IMR-90 (cell line): ENCODE results near the gene TMEM60. TPM values are rescaled to one million over a fixed set of nuclear protein-coding genes. Genes with fewer than 3 reads are reported as not detected.

Source experiments
- ATAC-seq: fragments of 200-7000 bp; cut with Tn5 transposase; 2 replicates; pipeline ENCODE4 v1.9.1; 2020; ENCODE audit warnings: low read depth, mild to moderate bottlenecking, moderate library complexity
- BruUV-seq: library from RNA; stranded (reverse); fragments of 400-500 nt; replicated peaks from 2 replicates; lab custom pipeline; 2021; lab: Mats Ljungman, UMichigan
- CTCF ChIA-PET: fragments of 300-600 bp; formaldehyde crosslinking; extraction: SDS; loops from one replicate; lab custom pipeline; 2021; ENCODE audit warnings: antibody characterized with exemption; lab: Yijun Ruan, JAX
- POLR2A ChIA-PET: fragments of 300-600 bp; sonication (Branson Sonifier 250); formaldehyde crosslinking; loops from one replicate; lab custom pipeline; 2022; ENCODE audit warnings: antibody characterized with exemption; ENCODE audit not compliant: unreplicated experiment; lab: Charles Lee
- DNase-seq: peaks from one replicate; pipeline ENCODE4 v3.0.0; 2013
- H2AFZ ChIP-seq: replicated peaks from 2 replicates; pipeline ENCODE3; 2013; ENCODE audit warnings: low read length, mild to moderate bottlenecking; ENCODE audit not compliant: poor library complexity
- H2AK5ac ChIP-seq: 2 replicates; pipeline ENCODE4 v1.6.1; 2013; ENCODE audit warnings: low read depth, low read length, inconsistent platforms
- H2AK9ac ChIP-seq: replicated peaks from 2 replicates; pipeline ENCODE3; 2013; ENCODE audit warnings: mild to moderate bottlenecking, low read depth, low read length, moderate library complexity; ENCODE audit not compliant: poor library complexity
- H2BK120ac ChIP-seq: 2 replicates; pipeline ENCODE4 v1.6.1; 2013; ENCODE audit warnings: low read depth, low read length, inconsistent platforms
- H2BK15ac ChIP-seq: 3 replicates; pipeline ENCODE4 v1.6.1; 2013; ENCODE audit warnings: low read depth, low read length, inconsistent platforms
- H2BK20ac ChIP-seq: 2 replicates; pipeline ENCODE4 v1.6.1; 2013; ENCODE audit warnings: low read depth, mild to moderate bottlenecking, inconsistent platforms, low read length, moderate library complexity
- H2BK5ac ChIP-seq: 2 replicates; pipeline ENCODE4 v1.6.1; 2013; ENCODE audit warnings: mild to moderate bottlenecking, low read depth, low read length, inconsistent platforms; ENCODE audit not compliant: poor library complexity, severe bottlenecking
- H3K14ac ChIP-seq: replicated peaks from 2 replicates; pipeline ENCODE4 v1.6.1; 2013; ENCODE audit warnings: low read depth, low read length, inconsistent platforms
- H3K18ac ChIP-seq: 2 replicates; pipeline ENCODE4 v1.6.1; 2013; ENCODE audit warnings: low read depth, low read length, control low read depth
- H3K23ac ChIP-seq: 2 replicates; pipeline ENCODE4 v1.6.1; 2013; ENCODE audit warnings: low read depth, low read length, inconsistent platforms
- H3K27ac ChIP-seq: 2 replicates; pipeline ENCODE4 v1.5.1; 2013; ENCODE audit warnings: mild to moderate bottlenecking, control low read depth, low read length; ENCODE audit not compliant: insufficient read depth
- H3K27me3 ChIP-seq: 2 replicates; pipeline ENCODE4 v1.6.1; 2013; ENCODE audit warnings: low read length; ENCODE audit not compliant: control insufficient read depth, insufficient read depth
- H3K36me3 ChIP-seq: 2 replicates; pipeline ENCODE4 v1.6.1; 2013; ENCODE audit warnings: low read length, mixed read lengths; ENCODE audit not compliant: control insufficient read depth, insufficient read depth
- H3K4ac ChIP-seq: 2 replicates; pipeline ENCODE4 v1.6.1; 2013; ENCODE audit warnings: low read depth, low read length, inconsistent platforms
- H3K4me1 ChIP-seq: 2 replicates; pipeline ENCODE4 v1.6.1; 2013; ENCODE audit warnings: low read length, mixed read lengths; ENCODE audit not compliant: control insufficient read depth, insufficient read depth
- H3K4me2 ChIP-seq: 2 replicates; pipeline ENCODE4 v1.6.1; 2013; ENCODE audit warnings: low read depth, mild to moderate bottlenecking, control low read depth, low read length, moderate library complexity
- H3K4me3 ChIP-seq: 2 replicates; pipeline ENCODE4 v1.5.1; 2013; ENCODE audit warnings: low read depth, mild to moderate bottlenecking, control low read depth, low read length, moderate library complexity; ENCODE audit not compliant: insufficient read depth
- H3K56ac ChIP-seq: 2 replicates; pipeline ENCODE4 v1.6.1; 2013; ENCODE audit warnings: low read length, inconsistent platforms; ENCODE audit not compliant: insufficient read depth; ENCODE audit errors: extremely low read depth
- H3K79me1 ChIP-seq, 2 experiments: 2 replicates each; pipeline ENCODE4 v1.6.1; 2013; ENCODE audit warnings: low read length in 2 of 2, inconsistent platforms in 1 of 2, low read depth in 1 of 2
- H3K9ac ChIP-seq: 2 replicates; pipeline ENCODE4 v1.6.1; 2013; ENCODE audit warnings: low read depth, low read length, control low read depth
- H3K9me1 ChIP-seq: 2 replicates; pipeline ENCODE4 v1.6.1; 2013; ENCODE audit warnings: low read length, inconsistent platforms; ENCODE audit not compliant: insufficient read depth
- H3K9me3 ChIP-seq: 2 replicates; pipeline ENCODE4 v1.6.1; 2013; ENCODE audit warnings: low read length; ENCODE audit not compliant: control insufficient read depth, insufficient read depth
- H4K20me1 ChIP-seq: 2 replicates; pipeline ENCODE4 v1.6.1; 2013; ENCODE audit warnings: low read length, inconsistent platforms; ENCODE audit not compliant: insufficient read depth
- H4K5ac ChIP-seq: 2 replicates; pipeline ENCODE4 v1.6.1; 2013; ENCODE audit warnings: mild to moderate bottlenecking, low read depth, low read length, control low read depth
- H4K8ac ChIP-seq, 2 experiments: 2 replicates each; pipeline ENCODE4 v1.6.1; 2013; ENCODE audit warnings: low read depth in 2 of 2, low read length in 2 of 2, control low read depth in 1 of 2, inconsistent platforms in 1 of 2
- H4K91ac ChIP-seq: 2 replicates; pipeline ENCODE4 v1.6.1; 2013; ENCODE audit warnings: low read depth, low read length, inconsistent platforms; ENCODE audit not compliant: insufficient read depth
- CEBPB ChIP-seq: IDR thresholded peaks from 2 replicates; pipeline ENCODE4 v1.6.1; 2012; ENCODE audit warnings: low read depth, low read length, improper control_type of control experiment
- CHD1 ChIP-seq: IDR thresholded peaks from 2 replicates; pipeline ENCODE4 v1.6.1; 2012; ENCODE audit warnings: low read depth, low read length, improper control_type of control experiment
- CTCF ChIP-seq: conservative IDR thresholded peaks from 2 replicates; pipeline ENCODE4 v1.5.1; 2012; ENCODE audit warnings: mild to moderate bottlenecking, low read depth, low read length, improper control_type of control experiment
- FOS ChIP-seq: fragments of 150-350 bp; IDR thresholded peaks from 2 replicates; pipeline ENCODE4 v1.6.1; 2016; ENCODE audit warnings: low read depth, low read length
- MAZ ChIP-seq: IDR thresholded peaks from 2 replicates; pipeline ENCODE4 v1.6.1; 2012; ENCODE audit warnings: low read depth, mild to moderate bottlenecking, low read length, improper control_type of control experiment, moderate library complexity, borderline replicate concordance
- MXI1 ChIP-seq: IDR thresholded peaks from 2 replicates; pipeline ENCODE4 v1.6.1; 2012; ENCODE audit warnings: low read depth, mild to moderate bottlenecking, low read length, moderate library complexity, borderline replicate concordance
- NFE2L2 ChIP-seq: fragments of 150-350 bp; IDR thresholded peaks from 2 replicates; pipeline ENCODE4 v1.6.1; 2016; ENCODE audit warnings: low read depth, mild to moderate bottlenecking, low read length
- POLR2A ChIP-seq: IDR thresholded peaks from 2 replicates; pipeline ENCODE4 v1.6.1; 2012; ENCODE audit warnings: mild to moderate bottlenecking, low read depth, low read length
- RCOR1 ChIP-seq: IDR thresholded peaks from 2 replicates; pipeline ENCODE4 v1.6.1; 2012; ENCODE audit warnings: mild to moderate bottlenecking, low read length, improper control_type of control experiment; ENCODE audit not compliant: insufficient replicate concordance
- RFX5 ChIP-seq: IDR thresholded peaks from 2 replicates; pipeline ENCODE4 v1.8.0; 2012; ENCODE audit warnings: low read depth, mild to moderate bottlenecking, low read length, moderate library complexity
- SMC3 ChIP-seq: fragments of 150-350 bp; IDR thresholded peaks from 2 replicates; pipeline ENCODE4 v1.6.1; 2016; ENCODE audit warnings: low read depth, mild to moderate bottlenecking, antibody characterized with exemption, low read length, moderate library complexity
- USF2 ChIP-seq: fragments of 150-350 bp; IDR thresholded peaks from 2 replicates; pipeline ENCODE4 v1.6.1; 2017; ENCODE audit warnings: mild to moderate bottlenecking, antibody characterized with exemption, low read length, low read depth
- WGBS, 2 experiments: methylation state at CpG; one replicate each; pipeline versions ENCODE4 v1.1.5 to v1.1.7; 2013; ENCODE audit warnings: missing lambda C conversion rate in 2 of 2; ENCODE audit not compliant: insufficient read length in 1 of 2; ENCODE audit errors: extremely low coverage in 2 of 2; 5-methylcytosine and 5-hydroxymethylcytosine counted together
- dilution Hi-C: fragments of 300-500 bp; cut with HindIII; formaldehyde crosslinking; loops from one replicate; pipeline ENCODE4 v1.14.3; 2018; ENCODE audit warnings: low sequenced_read_pairs; ENCODE audit not compliant: unreplicated experiment
- in situ Hi-C: fragments of 300-500 bp; cut with MboI; formaldehyde crosslinking; loops from 3 replicates; pipeline ENCODE4 v1.14.3; 2019; ENCODE audit warnings: low sequenced_read_pairs, inconsistent platforms, mixed read lengths
- intact Hi-C: fragments of 100-400 bp; cut with micrococcal nuclease; formaldehyde crosslinking; loops from 2 replicates; pipeline ENCODE4 v1.10.0; 2022
- polyA plus RNA-seq, 3 experiments: library from polyadenylated mRNA; depleted of rRNA; stranded (reverse); fragments of >200 nt; gene quantifications; 2 replicates each; pipeline ENCODE4 v1.2.3, GENCODE V29; 2012; ENCODE audit warnings: low replicate concordance in 1 of 3
- total RNA-seq: library from RNA; depleted of rRNA; stranded (reverse); fragments of >200 nt; gene quantifications from 2 replicates; pipeline ENCODE4 v1.2.3, GENCODE V29; 2012

Gene TMEM60
- total and polyA plus RNA-seq, 2 of the 4 experiments (the other 2 are of a cell fraction): 9.9 to 17.2 TPM

- Histone ChIP-seq H2BK120ac (no peak overlapping the region), H4K20me1 (0 out of 2 replicates have a peak, but pooled peaks cover 9% of the 10 kb centered on the region), H3K18ac (no peak overlapping the region), H3K9me1 (peaks cover 8% of the 10 kb centered on the region; the same call in 1 of the 2 replicates), H2BK5ac (no peak overlapping the region), H3K4me2 (no peak overlapping the region), H3K4ac (no peak overlapping the region), H3K36me3 (peaks cover 2% of the 10 kb centered on the region), H3K79me1 (peaks cover 17 to 67% of the 10 kb centered on the region in 2 experiments; a peak in 3 of 4 replicates), H4K8ac (no peak overlapping the region), H3K27ac (no peak overlapping the region), H3K9me3 (no peaks in the 10 kb centered on the region), H3K4me1 (peaks cover 2% of the 10 kb centered on the region; the same call in 1 of the 2 replicates), H2AK5ac (no peak overlapping the region), H3K23ac (0 out of 2 replicates have a peak overlapping the region, but pooled peaks have one; percentile 2), H3K4me3 (no peak overlapping the region), H4K91ac (no peak overlapping the region), H2BK20ac (no peak overlapping the region), H3K56ac (no peak overlapping the region), H3K9ac (no peak overlapping the region), H2BK15ac (no peak overlapping the region), H3K27me3 (no peaks in the 10 kb centered on the region), H2AK9ac (no peak overlapping the region), H4K5ac (no peak overlapping the region), H2AFZ (no peak overlapping the region), H3K14ac (no peak overlapping the region)
- ATAC-seq (no peak), DNase-seq (no peak)
- in situ Hi-C loops (loop anchor here (5.0 kb wide), 1 partner anchor 95 kb away; no protein-coding TSS in a partner anchor), intact Hi-C loops (no loop called here), dilution Hi-C loops (no loop called here)
- BruUV-seq: no TSS peak
- ChIA-PET POLR2A (interaction anchor here (0.6 kb wide), 1 partner anchor 9 kb away, joined by 3 read pairs; no protein-coding TSS in a partner anchor), CTCF (no interaction called here)
- no CpG with 5 or more reads among the region's 2 CpGs for WGBS, 2 experiments
- TF ChIP-seq SMC3: no peak
- TF ChIP-seq USF2: no peak
- TF ChIP-seq RCOR1: no peak
- no peak for TF ChIP-seq CTCF
- no peak for TF ChIP-seq NFE2L2
- TF ChIP-seq FOS: no peak
- TF ChIP-seq MXI1: no peak
- TF ChIP-seq POLR2A: no peak
- TF ChIP-seq RFX5: no peak
- TF ChIP-seq MAZ: no peak
- no peak for TF ChIP-seq CEBPB
- no peak for TF ChIP-seq CHD1
These were observed 46.2 kb downstream of the TMEM60 start for GRCh38 chr7:77752016-77752415.
